GM18873 (cell line): ENCODE data around the gene CCDC50.

Experiments
- ATAC-seq: cut with Tn5 transposase; IDR thresholded peaks from one replicate; pipeline ENCODE4 v1.9.1; 2021; ENCODE audit warnings: mild to moderate bottlenecking, moderate library complexity, moderate number of reproducible peaks; ENCODE audit not compliant: unreplicated experiment, low FRiP score

The CCDC50 gene

GRCh38 chr3:191345334-191345733 is 16.1 kb downstream of the CCDC50 start:
- ATAC-seq = no peak

GRCh38 chr3:191347228-191347627 is 18.0 kb downstream of the CCDC50 start:
- ATAC-seq = no peak

- peak; percentile 36 for ATAC-seq
Observed at GRCh38 chr3:191348098-191348497, 18.9 kb downstream of the CCDC50 start.

- ATAC-seq = no peak
Observed at GRCh38 chr3:191350396-191351090, 21.3 kb downstream of the CCDC50 start.

GRCh38 chr3:191352014-191352413 is 22.8 kb downstream of the CCDC50 start:
- no peak for ATAC-seq

- peak; percentile 43 for ATAC-seq
Observed at GRCh38 chr3:191353022-191353777, 24.0 kb downstream of the CCDC50 start.

GRCh38 chr3:191355406-191355805 is 26.2 kb downstream of the CCDC50 start:
- ATAC-seq = peak; percentile 77

- no peak for ATAC-seq
Observed at GRCh38 chr3:191356631-191357439, 27.6 kb downstream of the CCDC50 start.

- no peak for ATAC-seq
Observed at GRCh38 chr3:191357909-191358308, 28.7 kb downstream of the CCDC50 start.

GRCh38 chr3:191358929-191359328 is 29.7 kb downstream of the CCDC50 start:
- ATAC-seq = no peak

- no peak for ATAC-seq
Observed at GRCh38 chr3:191360620-191361019, 31.4 kb downstream of the CCDC50 start.

GRCh38 chr3:191361456-191361855 is 32.3 kb downstream of the CCDC50 start:
- ATAC-seq = no peak

GRCh38 chr3:191362037-191362436 is 32.8 kb downstream of the CCDC50 start:
- no peak for ATAC-seq

GRCh38 chr3:191362524-191363090 is 33.4 kb downstream of the CCDC50 start:
- ATAC-seq = no peak

GRCh38 chr3:191363221-191363620 is 34.0 kb downstream of the CCDC50 start:
- no peak for ATAC-seq

- no peak for ATAC-seq
Observed at GRCh38 chr3:191366675-191367074, 37.5 kb downstream of the CCDC50 start.

GRCh38 chr3:191368755-191369615 is 39.8 kb downstream of the CCDC50 start:
- no peak for ATAC-seq

GRCh38 chr3:191369616-191370010 is 40.4 kb downstream of the CCDC50 start:
- no peak for ATAC-seq

- ATAC-seq = no peak
Observed at GRCh38 chr3:191372122-191372521, 42.9 kb downstream of the CCDC50 start.

- no peak for ATAC-seq
Observed at GRCh38 chr3:191373327-191373726, 44.1 kb downstream of the CCDC50 start.
